SK-N-SH (cell line): ENCODE data around the gene CTSA.

ENCODE experiments used
- CHD2 ChIP-seq: fragments of 150-350 bp; IDR thresholded peaks from 2 replicates; pipeline ENCODE4 v1.6.1; 2018; ENCODE audit warnings: low read length; ENCODE audit not compliant: partially characterized antibody
- CTCF ChIP-seq: fragments of 200-600 bp; sonication (generic); IDR thresholded peaks from 2 replicates; pipeline ENCODE4 v1.6.1; 2017; ENCODE audit warnings: antibody characterized with exemption, mild to moderate bottlenecking, moderate library complexity
- EP300 ChIP-seq, 2 experiments: IDR thresholded peaks; 2 replicates each; pipeline versions ENCODE4 v1.4.0 to v1.6.1; 2012; ENCODE audit warnings: borderline replicate concordance in 1 of 2, low read depth in 1 of 2, low read length in 1 of 2
- EZH2phosphoT487 ChIP-seq: fragments of 200-600 bp; sonication (generic); IDR thresholded peaks from 2 replicates; pipeline ENCODE4 v1.6.1; 2017; ENCODE audit warnings: low read depth, mixed run types, mild to moderate bottlenecking, antibody characterized with exemption, moderate library complexity, borderline replicate concordance
- JUND ChIP-seq: IDR thresholded peaks from 2 replicates; pipeline ENCODE4 v1.4.0; 2012
- RAD21 ChIP-seq: IDR thresholded peaks from 2 replicates; pipeline ENCODE4 v1.6.1; 2012; ENCODE audit warnings: mild to moderate bottlenecking, low read length
- RCOR1 ChIP-seq: fragments of 150-350 bp; IDR thresholded peaks from 2 replicates; pipeline ENCODE4 v1.6.1; 2017; ENCODE audit warnings: antibody characterized with exemption, low read length
- REST ChIP-seq: IDR thresholded peaks from 2 replicates; pipeline ENCODE4 v1.6.1; 2012; ENCODE audit warnings: mild to moderate bottlenecking, low read depth, low read length, moderate library complexity
- SIN3A ChIP-seq: IDR thresholded peaks from 2 replicates; pipeline ENCODE4 v1.6.1; 2012; ENCODE audit warnings: low read depth, mild to moderate bottlenecking, low read length, moderate library complexity, borderline replicate concordance
- TCF12 ChIP-seq: IDR thresholded peaks from 2 replicates; pipeline ENCODE4 v1.4.0; 2012
- YY1 ChIP-seq: IDR thresholded peaks from 2 replicates; pipeline ENCODE4 v1.4.0; 2012; ENCODE audit warnings: low read depth, mild to moderate bottlenecking
- ZBTB33 ChIP-seq: IDR thresholded peaks from 2 replicates; pipeline ENCODE4 v1.4.0; 2012; ENCODE audit warnings: low read depth, borderline replicate concordance

- TF ChIP-seq REST, result no peak
- TF ChIP-seq CTCF, result no peak
- TF ChIP-seq EZH2phosphoT487, result no peak
- TF ChIP-seq EP300 (IDR thresholded peaks at IDR 0.05; ENCODE audit: borderline replicate concordance in 1 of 2, low read depth in 1 of 2, low read length in 1 of 2), result peak in 1 of 2 experiments; percentile 27; a peak in 1 of 4 replicates
- no peak for TF ChIP-seq RCOR1
- TF ChIP-seq SIN3A, result no peak
- no peak for TF ChIP-seq JUND
- TF ChIP-seq TCF12, result 0 out of 2 replicates have a peak, but pooled peaks have one; percentile 2
- TF ChIP-seq ZBTB33, result no peak
- TF ChIP-seq YY1, result no peak
- TF ChIP-seq CHD2, result no peak
- TF ChIP-seq RAD21, result no peak
Observed at GRCh38 chr20:45919542-45920399, 28.6 kb downstream of the CTSA start.
